HEK293 (cell line): ENCODE measurements around the gene SCARB2.

Experiments used
- CTCF ChIP-seq: fragments of 450-650 bp; formaldehyde crosslinking; IDR thresholded peaks from 2 replicates; pipeline ENCODE4 v1.5.1; 2016; ENCODE audit warnings: missing biosample characterization, missing genetic modification characterization
- ZBTB1 ChIP-seq: fragments of 450-650 bp; formaldehyde crosslinking; IDR thresholded peaks from 2 replicates; pipeline ENCODE4 v1.5.1; 2016; ENCODE audit warnings: missing biosample characterization, missing genetic modification characterization
- ZNF184 ChIP-seq: fragments of 450-650 bp; IDR thresholded peaks from 2 replicates; pipeline ENCODE4 v1.5.1; 2018; ENCODE audit warnings: missing biosample characterization, mild to moderate bottlenecking, missing genetic modification characterization
- ZNF626 ChIP-seq: fragments of 450-650 bp; sonication (Bioruptor Pico); formaldehyde crosslinking; IDR thresholded peaks from 2 replicates; pipeline ENCODE4 v1.5.1; 2018; ENCODE audit warnings: missing biosample characterization, missing genetic modification characterization, inconsistent platforms

- TF ChIP-seq ZNF626 (tag by site-specific recombination), result no peak
- no peak for TF ChIP-seq CTCF (tag by site-specific recombination)
- no peak for TF ChIP-seq ZNF184 (tag by site-specific recombination)
- TF ChIP-seq ZBTB1 (tag by site-specific recombination), result no peak
Measured at GRCh38 chr4:76253511-76253910, 39.9 kb upstream of the SCARB2 start.
